ENCODE measurements around the gene RHOT1.
"Not testable (repeated sequence)": the region's sequence is repeated elsewhere in the genome, so short reads cannot be mapped to it uniquely, and the experiment has no call there.

Gene RHOT1

GRCh38 chr17:32126325-32126724 is 16.0 kb upstream of the RHOT1 start:
- Histone ChIP-seq H4K91ac (ENCODE audit: low read length) (no peak overlapping the region), H2AFZ (ENCODE audit: low read depth, low read length) (no peak overlapping the region), H3K27ac (ENCODE audit: low read length, poor library complexity, severe bottlenecking) (no peak overlapping the region), H2BK15ac (ENCODE audit: low read depth, poor library complexity, severe bottlenecking) (no peak overlapping the region), H4K8ac (ENCODE audit: low read length) (no peak overlapping the region), H3K18ac (ENCODE audit: low read depth in 1 of 2, low read length in 2 of 2) (no peak overlapping the region), H3K9ac (ENCODE audit: low read length) (no peak overlapping the region), H3K27me3 (ENCODE audit: control insufficient read depth in 1 of 2, insufficient read depth in 1 of 2, low read length in 2 of 2) (no peaks in the 10 kb centered on the region), H3K9me3 (ENCODE audit: control insufficient read depth, low read length) (no peaks in the 10 kb centered on the region), H3K4me2 (ENCODE audit: low read length, poor library complexity, severe bottlenecking) (no peak overlapping the region), H3K4me1 (ENCODE audit: control insufficient read depth, insufficient read depth, low read depth, low read length) (peaks cover 12% of the 10 kb centered on the region), H3K4me3 (ENCODE audit: insufficient read depth in 1 of 2, low read depth in 1 of 2, low read length in 2 of 2) (no peak overlapping the region), H3K23ac (ENCODE audit: low read length in 2 of 2) (no peak overlapping the region), H3K36me3 (ENCODE audit: control insufficient read depth in 1 of 2, insufficient read depth in 2 of 2, low read depth in 1 of 2, low read length in 2 of 2) (no peaks in the 10 kb centered on the region), H2AK5ac (ENCODE audit: low read length, severe bottlenecking) (no peak overlapping the region), H2BK12ac (ENCODE audit: low read length in 2 of 2) (no peak overlapping the region), H2BK5ac (ENCODE audit: low read depth, low read length, poor library complexity, severe bottlenecking) (no peak overlapping the region), H3K79me1 (replicated peaks; ENCODE audit: low read length, poor library complexity, severe bottlenecking) (no peaks in the 10 kb centered on the region), H3K4ac (ENCODE audit: low read depth in 1 of 2, low read length in 2 of 2) (no peak overlapping the region), H3K14ac (ENCODE audit: low read length in 2 of 2) (no peak overlapping the region), H2BK120ac (ENCODE audit: low read depth, low read length) (no peak overlapping the region)
- 85% methylated on average over 4 of the region's 4 CpGs for WGBS
- DNase-seq = no peak

- peaks cover 12% of the 10 kb centered on the region for H3K4me1 ChIP-seq (ENCODE audit: control insufficient read depth, insufficient read depth, low read depth, low read length)
- WGBS = 97% methylated on average over 8 of the region's 8 CpGs
- no peak overlapping the region for H2BK120ac ChIP-seq (ENCODE audit: low read depth, low read length)
- H3K9ac ChIP-seq (ENCODE audit: low read length) = peak overlapping the region; percentile 97
- no peak overlapping the region for H4K91ac ChIP-seq (ENCODE audit: low read length)
- H2AK5ac ChIP-seq (ENCODE audit: low read length, severe bottlenecking) = no peak overlapping the region
- H3K4me2 ChIP-seq (ENCODE audit: low read length, poor library complexity, severe bottlenecking) = no peak overlapping the region
- no peak overlapping the region for H3K18ac ChIP-seq (ENCODE audit: low read depth in 1 of 2, low read length in 2 of 2)
- no peak overlapping the region for H2AFZ ChIP-seq (ENCODE audit: low read depth, low read length)
- H4K8ac ChIP-seq (ENCODE audit: low read length) = peak overlapping the region; percentile 45
- H3K9me3 ChIP-seq (ENCODE audit: control insufficient read depth, low read length) = no peaks in the 10 kb centered on the region
- H3K4ac ChIP-seq (ENCODE audit: low read depth in 1 of 2, low read length in 2 of 2) = no peak overlapping the region
- no peak overlapping the region for H2BK5ac ChIP-seq (ENCODE audit: low read depth, low read length, poor library complexity, severe bottlenecking)
- H3K27ac ChIP-seq (ENCODE audit: low read length, poor library complexity, severe bottlenecking) = no peak overlapping the region
- H3K27me3 ChIP-seq (ENCODE audit: control insufficient read depth in 1 of 2, insufficient read depth in 1 of 2, low read length in 2 of 2) = no peaks in the 10 kb centered on the region
- no peak for DNase-seq
- no peak overlapping the region for H3K14ac ChIP-seq (ENCODE audit: low read length in 2 of 2)
- peak overlapping the region in 1 of 2 experiments; percentile 93 for H3K4me3 ChIP-seq (ENCODE audit: insufficient read depth in 1 of 2, low read depth in 1 of 2, low read length in 2 of 2)
- no peak overlapping the region for H2BK15ac ChIP-seq (ENCODE audit: low read depth, poor library complexity, severe bottlenecking)
- no peaks in the 10 kb centered on the region for H3K79me1 ChIP-seq (replicated peaks; ENCODE audit: low read length, poor library complexity, severe bottlenecking)
- H2BK12ac ChIP-seq (ENCODE audit: low read length in 2 of 2) = no peak overlapping the region
- H3K36me3 ChIP-seq (ENCODE audit: control insufficient read depth in 1 of 2, insufficient read depth in 2 of 2, low read depth in 1 of 2, low read length in 2 of 2) = no peaks in the 10 kb centered on the region
- H3K23ac ChIP-seq (ENCODE audit: low read length in 2 of 2) = no peak overlapping the region
Observed at GRCh38 chr17:32126746-32127145, 15.6 kb upstream of the RHOT1 start.

- Histone ChIP-seq H2AFZ (ENCODE audit: low read depth, low read length) (no peak overlapping the region), H4K8ac (ENCODE audit: low read length) (peak overlapping the region; percentile 45), H3K18ac (ENCODE audit: low read depth in 1 of 2, low read length in 2 of 2) (peak overlapping the region; percentile 45 to 54), H2BK15ac (ENCODE audit: low read depth, poor library complexity, severe bottlenecking) (peak overlapping the region; percentile 67), H4K91ac (ENCODE audit: low read length) (peak overlapping the region; percentile 43), H2BK120ac (ENCODE audit: low read depth, low read length) (peak overlapping the region; percentile 45), H3K79me1 (replicated peaks; ENCODE audit: low read length, poor library complexity, severe bottlenecking) (no peaks in the 10 kb centered on the region), H3K4me1 (ENCODE audit: control insufficient read depth, insufficient read depth, low read depth, low read length) (peaks cover 12% of the 10 kb centered on the region), H3K9me3 (ENCODE audit: control insufficient read depth, low read length) (no peaks in the 10 kb centered on the region), H3K27me3 (ENCODE audit: control insufficient read depth in 1 of 2, insufficient read depth in 1 of 2, low read length in 2 of 2) (no peaks in the 10 kb centered on the region), H3K27ac (ENCODE audit: low read length, poor library complexity, severe bottlenecking) (peak overlapping the region; percentile 46), H3K36me3 (ENCODE audit: control insufficient read depth in 1 of 2, insufficient read depth in 2 of 2, low read depth in 1 of 2, low read length in 2 of 2) (no peaks in the 10 kb centered on the region), H3K9ac (ENCODE audit: low read length) (peak overlapping the region; percentile 97), H2AK5ac (ENCODE audit: low read length, severe bottlenecking) (no peak overlapping the region), H3K4me3 (ENCODE audit: insufficient read depth in 1 of 2, low read depth in 1 of 2, low read length in 2 of 2) (peak overlapping the region; percentile 66 to 93), H3K14ac (ENCODE audit: low read length in 2 of 2) (no peak overlapping the region), H3K23ac (ENCODE audit: low read length in 2 of 2) (no peak overlapping the region), H2BK5ac (ENCODE audit: low read depth, low read length, poor library complexity, severe bottlenecking) (no peak overlapping the region), H3K4me2 (ENCODE audit: low read length, poor library complexity, severe bottlenecking) (peak overlapping the region; percentile 77), H2BK12ac (ENCODE audit: low read length in 2 of 2) (peak overlapping the region in 1 of 2 experiments; percentile 7), H3K4ac (ENCODE audit: low read depth in 1 of 2, low read length in 2 of 2) (peak overlapping the region in 1 of 2 experiments; percentile 57)
- DNase-seq = peak; percentile 86
- WGBS = 1% methylated on average over 24 of the region's 25 CpGs
Observed at GRCh38 chr17:32127158-32127897, 15.0 kb upstream of the RHOT1 start.

- H4K91ac ChIP-seq (ENCODE audit: low read length) = not testable (repeated sequence)
- WGBS = 97% methylated on average over 7 of the region's 7 CpGs
Observed at GRCh38 chr17:32128470-32128869, 13.8 kb upstream of the RHOT1 start.

More at GRCh38 chr17:32128470-32128869, 13.8 kb upstream of the RHOT1 start:
- H2BK120ac ChIP-seq (ENCODE audit: low read depth, low read length); H2AK5ac ChIP-seq (ENCODE audit: low read length, severe bottlenecking); H3K27ac ChIP-seq (ENCODE audit: low read length, poor library complexity, severe bottlenecking); H3K36me3 ChIP-seq (ENCODE audit: control insufficient read depth in 1 of 2, insufficient read depth in 2 of 2, low read depth in 1 of 2, low read length in 2 of 2); H3K4ac ChIP-seq (ENCODE audit: low read depth in 1 of 2, low read length in 2 of 2); H2AFZ ChIP-seq (ENCODE audit: low read depth, low read length); H3K79me1 ChIP-seq (replicated peaks; ENCODE audit: low read length, poor library complexity, severe bottlenecking); H3K14ac ChIP-seq (ENCODE audit: low read length in 2 of 2); H3K9me3 ChIP-seq (ENCODE audit: control insufficient read depth, low read length); H4K8ac ChIP-seq (ENCODE audit: low read length); H2BK5ac ChIP-seq (ENCODE audit: low read depth, low read length, poor library complexity, severe bottlenecking); H3K27me3 ChIP-seq (ENCODE audit: control insufficient read depth in 1 of 2, insufficient read depth in 1 of 2, low read length in 2 of 2); H2BK15ac ChIP-seq (ENCODE audit: low read depth, poor library complexity, severe bottlenecking); H3K23ac ChIP-seq (ENCODE audit: low read length in 2 of 2); DNase-seq; H2BK12ac ChIP-seq (ENCODE audit: low read length in 2 of 2): not testable (repeated sequence)
- H3K4me1 ChIP-seq (ENCODE audit: control insufficient read depth, insufficient read depth, low read depth, low read length) = peaks cover 12% of the 10 kb centered on the region
- H3K18ac ChIP-seq (ENCODE audit: low read depth in 1 of 2, low read length in 2 of 2) = peak overlapping the region in 1 of 2 experiments; percentile 19
- peak overlapping the region in 1 of 2 experiments; percentile 93 for H3K4me3 ChIP-seq (ENCODE audit: insufficient read depth in 1 of 2, low read depth in 1 of 2, low read length in 2 of 2)
- H3K9ac ChIP-seq (ENCODE audit: low read length) = peak overlapping the region; percentile 97
- H3K4me2 ChIP-seq (ENCODE audit: low read length, poor library complexity, severe bottlenecking) = peak overlapping the region; percentile 54

All from mesenchymal stem cell (in vitro differentiated cells and primary cell).